ENCODE measurements around the gene CYP2D6.
"Not testable (repeated sequence)": the region's sequence is repeated elsewhere in the genome, so short reads cannot be mapped to it uniquely, and the experiment has no call there.

Gene CYP2D6
- total RNA-seq, result 1.3 to 1.9 (median 1.7) reads per million in 3 experiments

GRCh38 chr22:42130639-42131431, at the start of gene CYP2D6:
Gene CYP2D6, minus strand, starts transcription at chr22:42130810. Its CDS starts 19 bp downstream, at chr22:42130791.
- DNase-seq, result not testable (repeated sequence)

GRCh38 chr22:42179616-42180015, 49.0 kb upstream of the CYP2D6 start:
- no peak for DNase-seq

GRCh38 chr22:42178910-42179519, 48.4 kb upstream of the CYP2D6 start:
- DNase-seq, result no peak

GRCh38 chr22:42177891-42178336, 47.3 kb upstream of the CYP2D6 start:
- no peak for DNase-seq

- no peak for DNase-seq
Observed at GRCh38 chr22:42176255-42176915, 45.8 kb upstream of the CYP2D6 start.

GRCh38 chr22:42174062-42174461, 43.5 kb upstream of the CYP2D6 start:
- DNase-seq, result no peak

GRCh38 chr22:42173183-42173926, 42.7 kb upstream of the CYP2D6 start:
- DNase-seq, result no peak

- no peak for DNase-seq
Observed at GRCh38 chr22:42172773-42173172, 42.2 kb upstream of the CYP2D6 start.

GRCh38 chr22:42171946-42172719, 41.5 kb upstream of the CYP2D6 start:
- DNase-seq, result no peak

- DNase-seq, result no peak
Observed at GRCh38 chr22:42171417-42171816, 40.8 kb upstream of the CYP2D6 start.

- no peak for DNase-seq
Observed at GRCh38 chr22:42170946-42171345, 40.3 kb upstream of the CYP2D6 start.

GRCh38 chr22:42169055-42169469, 38.5 kb upstream of the CYP2D6 start:
- peak; percentile 65 for DNase-seq

GRCh38 chr22:42168476-42168875, 37.9 kb upstream of the CYP2D6 start:
- DNase-seq, result no peak

GRCh38 chr22:42167066-42167465, 36.5 kb upstream of the CYP2D6 start:
- no peak for DNase-seq

GRCh38 chr22:42164901-42165300, 34.3 kb upstream of the CYP2D6 start:
- no peak for DNase-seq

- no peak for DNase-seq
Observed at GRCh38 chr22:42163515-42163914, 32.9 kb upstream of the CYP2D6 start.

GRCh38 chr22:42162728-42163489, 32.3 kb upstream of the CYP2D6 start:
- no peak for DNase-seq

GRCh38 chr22:42160830-42161696, 30.5 kb upstream of the CYP2D6 start:
- DNase-seq, result no peak

- DNase-seq, result no peak
Observed at GRCh38 chr22:42160251-42160650, 29.6 kb upstream of the CYP2D6 start.

- DNase-seq, result no peak
Observed at GRCh38 chr22:42158456-42159132, 28.0 kb upstream of the CYP2D6 start.

Data from central memory CD4-positive, alpha-beta T cell (primary cell).